GM19395 (cell line): ENCODE data around the gene THAP10.
"Not testable (repeated sequence)": the region's sequence is repeated elsewhere in the genome, so short reads cannot be mapped to it uniquely, and the experiment has no call there.

Source experiments
- ATAC-seq: cut with Tn5 transposase; IDR thresholded peaks from one replicate; pipeline ENCODE4 v1.9.1; 2021; ENCODE audit warnings: mild to moderate bottlenecking, moderate library complexity; ENCODE audit not compliant: unreplicated experiment

Gene THAP10

DNA sequence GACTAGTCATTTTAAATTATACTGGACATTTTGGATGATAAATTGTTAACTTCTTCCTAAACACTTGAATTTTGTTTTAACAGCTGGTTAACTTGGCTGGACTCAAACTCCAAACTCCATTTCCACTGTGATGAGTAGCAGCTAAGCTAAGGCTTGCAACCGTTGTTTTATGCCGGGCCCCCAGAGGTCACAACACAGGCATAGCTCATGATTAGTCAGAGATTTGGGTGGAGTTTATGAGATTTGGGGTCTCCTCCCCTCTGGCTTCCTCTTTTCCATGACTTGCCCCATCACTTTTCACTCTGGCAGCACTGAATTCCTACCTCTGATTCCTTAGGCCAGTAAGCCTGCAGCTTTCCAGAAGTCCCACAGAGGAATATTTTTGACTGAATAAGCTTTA is 12.8 kb downstream of the THAP10 start:
- ATAC-seq: no peak

DNA sequence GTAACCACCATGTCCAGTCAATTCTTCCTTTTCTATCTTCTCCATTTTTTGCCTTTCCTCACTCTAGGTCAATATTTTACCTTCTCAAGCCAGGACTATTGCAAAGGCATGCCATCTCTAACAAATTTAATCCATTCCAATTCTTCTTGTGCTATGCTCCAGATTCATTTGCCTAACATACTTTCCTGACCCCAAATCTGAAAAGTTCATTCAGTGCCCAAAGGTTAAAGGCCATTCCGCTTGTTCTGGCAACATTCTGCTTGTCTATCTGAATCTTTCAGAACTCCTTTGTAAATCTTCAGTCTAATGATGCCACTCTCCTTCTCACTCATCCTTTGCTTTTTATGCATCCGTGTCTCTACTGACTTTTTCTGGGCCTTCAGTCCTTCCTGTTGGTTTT is 15.6 kb downstream of the THAP10 start:
- ATAC-seq: no peak

DNA sequence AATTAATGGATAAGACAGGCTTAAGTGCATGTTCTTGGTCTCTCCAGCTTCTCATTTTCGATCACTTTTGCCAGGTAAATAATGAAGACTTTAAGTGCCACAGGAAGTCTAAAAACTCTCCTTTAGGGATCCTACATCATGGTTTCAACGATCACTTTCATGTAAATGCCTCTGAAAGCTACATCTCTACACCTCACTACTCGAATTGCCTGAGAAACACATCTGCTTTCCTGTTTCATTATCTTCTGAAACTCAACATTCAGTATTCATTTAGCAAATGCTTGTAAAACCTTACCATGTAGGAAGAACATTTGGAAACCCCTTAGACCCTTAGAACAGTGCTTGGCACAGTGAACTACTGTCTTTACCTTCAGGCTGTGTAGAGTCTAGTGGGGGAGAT is 16.2 kb downstream of the THAP10 start:
- ATAC-seq: no peak

DNA sequence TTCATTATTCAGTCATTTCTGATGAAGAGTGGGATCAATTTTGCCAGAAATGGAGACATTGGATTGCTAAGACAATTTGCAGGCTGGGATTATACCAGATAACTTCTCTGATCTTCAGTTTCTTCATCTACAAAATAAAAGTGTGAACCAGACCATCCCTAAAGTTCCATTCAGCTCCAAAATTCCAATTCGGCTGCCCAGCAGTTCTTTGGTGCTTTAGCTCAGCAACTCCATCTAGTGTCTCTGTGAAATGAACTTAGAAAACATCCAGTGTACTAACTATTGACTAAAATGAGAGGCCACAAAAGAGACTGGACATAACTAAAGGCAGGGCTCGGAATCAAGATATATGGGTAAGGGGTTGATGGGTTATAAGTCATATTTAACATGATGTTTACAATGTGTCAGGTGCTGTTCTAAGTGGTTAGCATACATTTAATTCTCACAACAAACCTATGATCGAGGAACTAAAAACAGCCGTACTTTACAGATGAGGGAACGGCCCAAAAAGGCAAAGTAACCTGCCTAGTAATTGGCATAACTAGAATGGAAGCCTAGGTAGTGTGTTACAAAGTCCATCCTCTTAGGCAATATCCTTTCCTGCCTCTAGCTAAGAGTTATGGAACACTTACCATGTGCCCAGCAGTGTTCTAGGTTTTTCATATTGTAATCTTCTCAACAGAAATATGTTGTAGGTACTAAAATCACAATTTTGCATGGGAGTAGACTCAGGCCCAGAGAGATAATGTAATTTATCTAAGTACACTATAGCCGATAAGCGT is 17.0 kb downstream of the THAP10 start:
- ATAC-seq: no peak

DNA sequence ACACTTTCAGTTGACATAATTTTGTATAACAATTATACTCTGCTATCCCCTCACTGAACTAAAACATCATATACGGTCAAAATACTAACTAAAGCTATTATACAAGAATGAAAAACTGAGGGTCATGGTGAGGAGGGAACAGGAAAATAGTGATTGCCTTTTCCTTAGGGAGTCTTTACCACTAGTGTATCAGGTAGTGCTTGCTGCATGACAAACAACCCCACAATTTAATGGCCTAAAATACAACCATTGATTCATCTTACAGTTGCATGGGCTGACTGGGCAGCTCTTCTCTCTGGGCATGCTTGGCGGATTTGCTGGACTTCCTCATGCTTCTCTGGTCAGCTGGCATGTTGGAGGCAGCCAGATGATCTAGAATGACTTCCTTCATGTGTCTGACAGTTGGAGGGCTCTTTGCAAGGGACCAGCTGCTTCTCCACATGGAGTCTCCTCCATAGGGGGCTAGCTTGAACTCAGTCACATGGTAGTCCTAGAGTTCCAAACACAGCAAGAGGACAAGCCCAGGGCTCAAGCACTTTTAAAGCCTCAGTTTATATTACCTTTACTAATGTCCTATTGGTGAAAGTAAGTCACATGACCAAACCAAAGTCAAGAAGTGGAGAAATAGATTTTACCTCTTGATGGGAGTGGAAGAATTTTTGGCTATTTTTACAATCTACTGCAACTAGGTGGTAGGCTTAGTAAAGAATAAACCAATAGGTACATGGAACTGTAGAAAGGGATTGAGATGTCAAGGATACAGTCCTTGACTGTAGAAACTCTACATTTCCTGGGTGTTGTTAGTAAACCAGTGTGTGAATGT is 18.8 kb downstream of the THAP10 start:
- ATAC-seq: no peak

DNA sequence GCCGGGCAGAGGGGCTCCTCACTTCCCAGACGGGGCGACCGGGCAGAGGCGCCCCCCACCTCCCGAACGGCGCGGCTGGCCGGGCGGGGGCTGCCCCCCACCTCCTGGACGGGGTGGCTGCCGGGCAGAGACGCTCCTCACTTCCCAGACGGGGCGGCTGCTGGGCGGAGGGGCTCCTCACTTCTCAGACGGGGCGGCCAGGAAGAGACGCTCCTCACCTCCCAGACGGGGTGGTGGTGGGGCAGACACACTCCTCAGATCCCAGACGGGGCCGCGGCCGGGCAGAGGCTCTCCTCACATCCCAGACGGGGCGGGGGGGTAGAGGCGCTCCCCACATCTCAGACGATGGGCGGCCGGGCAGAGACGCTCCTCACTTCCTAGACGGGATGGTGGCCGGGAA is 20.7 kb downstream of the THAP10 start:
- ATAC-seq: not testable (repeated sequence)

DNA sequence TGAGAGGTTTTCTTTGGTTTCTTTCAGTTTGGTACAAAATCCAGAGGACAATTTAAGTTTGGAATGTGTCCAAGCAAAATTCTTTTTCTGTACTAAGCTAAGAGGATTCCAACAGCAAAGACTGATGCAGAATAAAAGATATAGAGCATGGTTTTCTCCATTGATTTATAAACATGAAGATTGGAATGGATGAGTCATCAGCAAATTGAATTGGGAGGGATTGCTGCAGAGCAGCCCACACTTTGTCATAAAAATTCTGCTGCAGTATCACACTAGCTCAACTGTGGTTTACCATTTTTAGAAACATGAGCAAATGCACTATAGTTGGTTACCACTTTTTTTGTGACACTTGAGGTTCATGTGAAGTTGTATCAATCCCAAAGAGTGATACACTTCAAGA is 22.2 kb downstream of the THAP10 start:
- ATAC-seq: no peak

DNA sequence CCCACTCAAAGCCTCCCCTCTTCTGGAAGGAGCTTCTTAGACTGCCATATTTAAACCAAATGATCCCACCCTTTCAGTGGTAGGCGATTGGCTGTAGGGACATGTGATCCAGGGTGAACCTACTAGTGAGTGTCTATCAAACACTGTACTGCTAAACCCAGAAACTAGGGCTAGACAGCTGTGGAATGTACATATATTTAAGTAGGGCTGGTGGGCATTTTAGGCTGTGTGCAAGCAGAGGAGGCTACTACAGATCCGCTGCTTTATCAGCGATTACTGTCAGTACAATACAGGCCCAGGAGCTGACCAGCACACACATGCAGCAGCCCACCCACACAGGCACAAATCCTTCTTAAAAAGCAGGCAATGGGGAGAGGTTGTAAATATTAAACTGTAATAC is 22.9 kb downstream of the THAP10 start:
- ATAC-seq: no peak

DNA sequence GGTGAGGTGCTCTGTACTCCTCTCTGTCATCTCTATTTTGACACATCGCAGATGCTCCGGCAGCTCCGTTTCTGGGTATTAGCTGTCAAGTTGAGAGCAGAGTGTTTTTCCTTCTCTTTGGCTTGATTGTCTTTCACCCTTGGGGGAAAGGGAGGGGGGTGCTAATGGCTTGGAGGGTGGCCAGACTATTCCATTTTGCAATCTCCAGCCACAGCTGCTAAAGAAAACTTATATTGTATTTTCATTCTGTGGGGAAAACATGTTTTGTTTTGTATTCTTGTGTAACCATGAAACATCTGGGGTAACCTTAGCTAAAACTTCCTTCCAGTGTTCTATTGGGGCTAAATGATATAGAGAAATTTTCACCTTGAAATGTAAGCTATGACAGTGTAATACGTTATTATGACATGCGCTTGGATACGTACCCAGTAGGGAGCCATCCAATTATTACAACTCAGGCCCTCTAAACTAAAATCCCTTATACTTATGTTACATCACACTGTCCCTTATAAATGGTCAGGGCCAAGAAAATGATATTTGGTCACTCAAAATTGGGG is 24.2 kb downstream of the THAP10 start:
- ATAC-seq: no peak

DNA sequence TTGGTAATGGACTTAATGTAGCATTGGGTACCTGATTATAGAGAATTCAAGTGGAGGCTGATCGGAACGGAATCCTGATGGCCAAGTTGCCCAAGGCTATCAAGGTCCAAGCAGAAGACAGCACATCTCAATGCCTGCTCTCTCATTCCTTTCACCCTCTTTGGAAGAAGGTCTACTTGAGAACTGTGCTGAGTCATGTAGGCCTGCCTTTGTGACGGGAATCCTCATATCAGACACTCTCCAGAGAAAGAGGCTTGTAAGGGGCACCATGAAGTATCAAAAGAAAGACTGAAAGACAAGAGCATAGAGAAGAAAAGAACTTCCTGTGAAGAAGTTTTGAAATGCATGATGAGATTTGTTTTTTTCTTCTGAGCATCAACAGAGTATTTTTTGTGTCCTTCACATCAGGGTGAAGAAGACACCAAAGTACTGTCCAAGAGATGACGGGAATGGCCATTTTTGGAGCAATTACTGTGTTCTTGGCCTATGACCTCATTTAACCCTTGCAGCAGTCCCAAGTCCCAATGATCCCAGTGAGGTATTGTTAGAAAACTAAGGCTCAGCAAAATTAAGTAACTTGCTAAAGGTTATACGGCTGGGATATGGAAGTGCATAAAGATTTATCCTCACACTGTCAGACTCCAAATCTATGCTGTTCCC is 25.1 kb downstream of the THAP10 start:
- ATAC-seq: no peak

DNA sequence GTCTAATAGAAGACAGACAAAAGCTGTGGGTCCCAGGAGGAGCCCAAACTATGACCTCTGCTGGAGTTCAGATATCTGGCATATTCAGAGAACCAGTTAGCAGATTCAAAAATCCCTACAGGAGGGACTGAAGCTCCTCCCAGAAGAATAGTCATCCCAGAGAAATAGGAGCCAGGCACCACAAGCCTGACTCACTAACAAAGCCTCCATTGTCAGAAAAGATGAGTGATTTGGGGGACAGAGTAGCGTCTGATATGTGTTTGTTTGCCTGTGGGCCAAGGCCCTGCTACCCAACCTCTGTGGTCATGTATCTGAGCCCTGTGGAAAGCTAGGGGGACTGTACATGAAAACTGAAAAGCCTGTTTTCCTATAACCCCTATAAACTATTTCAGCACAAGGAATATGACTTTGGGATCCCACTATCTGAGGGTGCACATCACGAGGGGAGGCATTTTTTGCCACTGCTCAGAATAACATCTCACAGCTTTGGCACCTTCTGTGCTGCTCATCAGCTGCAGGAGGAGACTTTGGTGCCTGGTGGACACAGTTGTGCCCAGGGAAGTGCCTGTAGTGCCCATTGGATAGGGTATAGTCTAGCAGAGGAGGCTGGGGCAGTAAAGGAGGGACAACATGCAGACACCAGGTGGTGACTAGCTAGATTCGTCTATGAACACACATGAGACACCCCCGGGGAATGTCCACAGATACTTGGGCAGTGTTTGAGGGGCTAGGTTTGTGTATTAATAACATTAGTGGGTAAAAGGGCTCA is 28.6 kb downstream of the THAP10 start:
- no peak for ATAC-seq

DNA sequence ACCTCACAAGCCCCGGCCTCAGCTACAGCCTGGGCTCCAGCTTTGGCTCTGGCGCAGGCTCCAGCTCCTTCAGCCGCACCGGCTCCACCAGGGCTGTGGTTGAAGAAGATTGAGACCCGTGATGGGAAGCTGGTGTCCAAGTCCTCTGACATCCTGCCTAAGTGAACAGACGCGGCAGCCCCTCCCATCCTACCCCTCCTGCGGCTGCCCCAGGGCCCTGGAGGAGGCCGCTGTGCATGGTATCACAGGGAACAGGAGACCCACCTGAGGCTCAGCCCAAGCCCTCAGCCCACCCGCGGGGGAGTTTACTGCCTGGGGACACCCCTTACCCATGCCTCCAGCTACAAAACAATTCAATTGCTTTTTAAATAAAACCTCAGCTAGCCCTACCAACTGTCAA is 32.2 kb downstream of the THAP10 start:
- ATAC-seq: no peak

DNA sequence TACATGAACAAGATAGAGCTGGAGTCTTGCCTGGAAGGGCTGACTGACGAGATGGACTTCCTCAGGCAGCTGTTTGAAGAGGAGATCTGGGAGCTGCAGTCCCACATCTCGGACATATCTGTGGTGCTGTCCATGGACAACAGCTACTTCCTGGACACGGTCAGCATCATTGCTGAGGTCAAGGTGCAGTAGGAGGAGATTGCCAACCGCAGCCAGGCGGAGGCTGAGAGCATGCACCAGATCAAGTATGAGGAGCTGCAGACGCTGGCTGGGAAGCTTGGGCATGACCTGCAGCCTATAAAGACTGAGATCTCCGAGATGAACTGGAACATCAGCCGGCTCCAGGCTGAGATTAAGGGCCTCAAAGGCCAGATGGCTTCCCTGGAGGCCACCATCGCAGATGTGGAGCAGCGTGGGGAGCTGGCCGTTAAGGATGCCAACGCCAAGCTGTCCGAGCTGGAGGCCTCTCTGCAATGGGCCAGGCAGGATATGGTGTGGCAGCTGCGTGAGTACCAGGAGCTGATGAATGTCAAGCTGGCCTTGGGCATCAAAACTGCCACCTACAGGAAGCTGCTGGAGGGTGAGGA is 32.8 kb downstream of the THAP10 start:
- no peak for ATAC-seq

DNA sequence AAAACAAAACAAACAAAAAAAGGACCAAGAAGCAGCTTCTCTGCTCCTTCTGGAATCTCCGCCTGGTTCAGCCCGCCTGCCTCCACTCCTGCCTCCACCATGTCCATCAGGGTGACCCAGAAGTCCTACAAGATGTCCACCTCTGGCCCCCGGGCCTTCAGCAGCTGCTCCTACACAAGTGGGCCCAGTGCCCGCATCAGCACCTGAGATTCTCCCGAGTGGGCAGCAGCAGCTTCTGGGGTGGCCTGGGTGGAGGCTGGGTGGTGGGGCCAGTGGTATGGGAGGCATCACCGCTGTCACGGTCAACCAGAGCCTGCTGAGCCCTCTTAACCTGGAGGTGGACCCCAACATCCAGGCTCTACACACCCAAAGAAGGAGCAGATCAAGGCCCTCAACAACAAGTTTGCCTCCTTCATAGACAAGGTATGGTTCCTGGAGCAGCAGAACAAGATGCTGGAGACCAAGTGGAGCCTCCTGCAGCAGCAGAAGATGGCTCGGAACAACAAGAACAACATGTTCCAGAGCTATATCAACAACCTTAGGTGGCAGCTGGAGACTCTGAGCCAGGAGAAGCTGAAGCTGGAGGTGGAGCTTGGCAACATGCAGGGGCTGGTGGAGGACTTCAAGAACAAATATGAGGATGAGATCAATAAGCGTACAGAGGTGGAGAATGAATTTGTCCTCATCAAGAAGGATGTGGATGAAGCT is 33.5 kb downstream of the THAP10 start:
- not testable (repeated sequence) for ATAC-seq

DNA sequence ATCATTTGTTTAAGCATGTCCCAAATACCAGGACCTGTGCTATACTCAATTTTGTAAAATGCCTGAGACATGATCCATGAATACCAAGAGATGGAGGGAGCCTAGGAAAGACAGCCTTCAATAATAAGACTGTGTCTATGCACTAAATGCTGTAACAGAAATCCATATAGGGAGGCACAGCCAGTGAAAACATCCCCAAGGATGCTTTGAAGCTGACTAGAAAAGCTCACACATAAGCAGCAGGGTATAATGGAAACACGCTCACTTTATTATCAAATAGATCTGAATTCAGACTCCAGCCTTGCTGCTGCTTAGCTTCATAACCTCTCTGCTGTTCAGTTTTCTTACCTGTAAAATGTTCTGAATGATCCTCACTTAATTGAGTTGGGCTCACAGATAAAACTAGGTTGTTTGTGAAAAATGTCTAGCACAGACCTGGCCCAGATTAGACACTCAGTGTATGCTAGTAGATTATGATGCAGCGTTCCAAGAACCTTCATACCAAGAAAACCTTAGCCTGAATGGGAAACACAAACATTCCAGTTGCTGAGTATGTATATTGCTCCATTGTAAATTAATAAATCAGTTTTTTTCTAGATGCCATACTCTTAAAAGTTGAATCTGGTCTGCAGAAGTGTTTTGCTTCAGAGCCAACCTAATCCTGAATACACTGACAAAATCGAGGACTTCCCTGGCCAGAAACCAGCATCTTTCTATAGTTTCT is 34.5 kb downstream of the THAP10 start:
- no peak for ATAC-seq

DNA sequence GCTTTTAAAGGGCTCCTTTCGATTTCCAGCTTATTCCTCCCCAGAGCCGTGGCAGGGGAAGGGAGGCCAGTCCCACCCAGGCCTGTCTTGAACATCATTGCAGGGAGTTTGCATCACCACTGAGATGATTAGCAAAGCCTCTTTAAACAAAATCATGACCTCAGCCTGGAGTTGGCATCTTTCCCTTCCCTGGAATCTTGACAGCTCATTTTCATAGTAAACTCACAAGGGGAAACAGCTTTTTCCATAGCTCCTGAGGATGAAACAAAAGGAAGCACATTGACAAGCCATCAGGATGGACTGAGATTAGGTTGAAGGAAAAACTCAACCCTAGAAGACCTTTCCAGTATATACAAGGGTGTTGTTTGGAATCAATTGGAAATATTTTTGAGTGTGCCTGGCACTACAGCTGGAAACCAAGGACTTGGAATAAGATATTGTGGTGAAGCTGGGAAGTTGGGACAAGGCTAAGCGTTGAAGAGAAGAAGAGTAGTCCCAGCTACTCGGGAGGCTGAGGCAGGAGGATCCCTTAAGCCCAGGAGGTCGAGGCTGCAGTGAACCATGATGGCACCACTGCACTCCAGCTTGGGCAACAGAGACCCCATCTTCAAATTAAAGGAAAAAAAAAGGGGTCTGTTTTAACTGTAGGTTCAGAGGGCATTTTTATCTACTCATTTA is 35.2 kb downstream of the THAP10 start:
- ATAC-seq: no peak

DNA sequence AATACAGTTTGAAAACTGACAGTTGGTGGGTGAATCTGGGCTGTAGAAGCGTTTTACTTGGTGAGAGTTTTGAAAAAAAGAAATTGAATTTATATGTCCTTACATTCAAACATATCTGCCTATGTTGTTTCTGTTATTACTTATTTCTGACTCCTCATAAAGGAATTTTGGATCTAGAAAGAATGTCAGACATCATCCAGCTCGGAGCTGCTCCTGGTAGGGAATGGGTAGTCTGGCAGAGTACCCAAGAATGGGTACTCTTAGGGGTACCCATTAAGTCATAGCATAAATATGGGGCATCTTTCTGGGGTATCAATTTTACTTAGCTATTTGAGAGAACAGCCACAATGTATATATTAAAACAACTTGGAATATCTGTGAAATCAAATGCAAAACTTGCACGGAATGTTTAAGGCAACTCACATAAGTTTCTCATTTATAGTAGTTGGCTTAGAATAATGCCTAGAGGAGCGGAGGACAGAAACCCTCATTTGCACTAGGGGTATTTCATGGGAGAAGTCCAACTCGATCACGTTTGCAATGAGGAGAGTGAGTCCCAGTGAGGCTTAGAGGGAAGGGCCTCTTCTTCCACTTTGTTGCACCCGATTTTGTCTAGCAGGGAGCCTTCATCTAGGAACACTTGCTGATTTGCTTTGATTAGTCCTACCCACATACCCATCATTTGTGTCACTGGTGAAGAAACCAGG is 35.9 kb downstream of the THAP10 start:
- no peak for ATAC-seq

DNA sequence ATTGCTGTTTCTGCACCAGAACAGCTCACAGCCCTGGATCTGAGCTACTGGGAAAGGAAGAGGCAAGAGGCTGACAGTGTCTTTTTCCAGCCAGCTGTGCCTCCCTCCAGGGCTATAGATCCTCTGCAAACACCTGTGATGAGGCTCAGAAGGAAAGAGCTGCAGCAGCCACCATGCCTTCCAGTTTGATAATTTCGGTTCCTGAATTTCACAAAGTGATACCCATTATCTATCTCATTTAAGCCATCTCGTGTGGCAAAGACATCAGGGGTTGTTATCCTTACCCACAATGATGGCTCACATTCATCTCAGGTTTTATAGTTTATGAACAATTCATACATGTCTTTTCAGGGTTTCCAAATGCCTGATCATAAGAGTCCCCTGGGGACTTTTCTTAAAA is 36.5 kb downstream of the THAP10 start:
- ATAC-seq: no peak
